ENCODE measurements around the gene NOP16.

The NOP16 gene

DNA sequence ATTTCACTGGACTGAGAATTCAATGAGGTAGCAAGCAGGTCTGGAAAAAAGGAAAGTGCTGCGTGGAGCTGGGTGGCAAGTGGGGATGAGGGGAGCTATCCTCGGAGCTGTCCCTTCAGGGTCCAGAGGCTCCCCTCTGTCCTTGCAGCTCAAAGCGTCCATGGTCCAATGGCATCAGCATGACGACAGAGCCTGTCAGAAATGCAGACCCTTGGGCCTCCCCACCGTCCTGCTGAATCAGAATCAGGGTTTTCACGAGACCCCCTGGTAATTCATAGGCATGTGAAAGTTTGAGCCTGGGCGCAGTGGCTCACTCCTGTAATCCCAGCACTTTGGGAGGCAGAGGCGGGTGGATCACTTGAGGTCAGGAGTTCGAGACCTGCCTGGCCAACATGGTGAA is 5.7 kb upstream of the NOP16 start:
- Histone ChIP-seq H3K27me3 (ENCODE audit: insufficient read depth, low read length, poor library complexity) (no peaks in the 10 kb centered on the region), H2AK5ac (ENCODE audit: low read length) (no peak overlapping the region), H3K56ac (ENCODE audit: low read length) (no peak overlapping the region), H3K4ac (ENCODE audit: low read depth, low read length) (no peak overlapping the region), H3K4me3 (ENCODE audit: low read length) (no peak overlapping the region), H3K18ac (ENCODE audit: low read length) (no peak overlapping the region), H3K79me2 (ENCODE audit: control insufficient read depth, insufficient read depth, low read length) (no peaks in the 10 kb centered on the region), H4K8ac (ENCODE audit: low read depth, low read length) (no peak overlapping the region), H3K79me1 (ENCODE audit: low read length) (no peaks in the 10 kb centered on the region), H3K23ac (ENCODE audit: low read length) (no peak overlapping the region), H2BK120ac (ENCODE audit: low read depth, low read length) (no peak overlapping the region), H3K9ac (ENCODE audit: low read length) (no peak overlapping the region), H3K36me3 (ENCODE audit: control insufficient read depth, insufficient read depth, low read length) (no peaks in the 10 kb centered on the region), H2BK5ac (ENCODE audit: low read length) (no peak overlapping the region), H4K5ac (ENCODE audit: low read length) (no peak overlapping the region), H3K27ac (ENCODE audit: low read depth, low read length) (no peak overlapping the region), H3K4me2 (ENCODE audit: low read length) (no peak overlapping the region), H3K4me1 (ENCODE audit: control insufficient read depth, low read depth, low read length) (no peaks in the 10 kb centered on the region), H2BK15ac (replicated peaks; ENCODE audit: low read depth) (no peak overlapping the region)
- no CpG with 5 or more reads among the region's 9 CpGs for WGBS (ENCODE audit: extremely low coverage, insufficient coverage, low lambda C conversion rate)
- DNase-seq = no peak

DNA sequence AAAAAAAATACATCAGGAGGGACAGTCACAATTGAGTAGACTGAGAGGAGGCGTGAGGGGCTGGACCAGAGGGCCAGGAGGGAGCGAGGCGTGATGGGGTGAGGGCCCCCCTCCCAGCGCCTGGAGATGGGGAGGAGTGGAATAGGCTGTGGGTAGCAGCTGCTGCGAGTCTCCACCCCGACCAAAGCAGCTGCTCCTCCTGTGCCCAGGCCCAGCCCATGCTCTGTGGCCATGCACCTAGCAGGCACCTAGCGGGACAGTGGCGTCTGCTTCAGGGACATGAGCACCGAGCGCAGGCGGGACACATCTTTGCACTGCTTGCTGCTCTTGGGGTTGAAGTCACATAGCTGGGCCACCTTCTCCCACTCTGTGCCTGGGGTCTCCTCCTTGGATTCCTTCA is 4.1 kb upstream of the NOP16 start:
- no peak overlapping the region for H3K9ac ChIP-seq (ENCODE audit: low read length)
- H3K36me3 ChIP-seq (ENCODE audit: control insufficient read depth, insufficient read depth, low read length) = no peaks in the 10 kb centered on the region
- no peak overlapping the region for H3K56ac ChIP-seq (ENCODE audit: low read length)
- H3K23ac ChIP-seq (ENCODE audit: low read length) = no peak overlapping the region
- H2BK120ac ChIP-seq (ENCODE audit: low read depth, low read length) = no peak overlapping the region
- H3K4me3 ChIP-seq (ENCODE audit: low read length) = no peak overlapping the region
- no peak overlapping the region for H3K18ac ChIP-seq (ENCODE audit: low read length)
- H3K4me2 ChIP-seq (ENCODE audit: low read length) = no peak overlapping the region
- no peak overlapping the region for H4K5ac ChIP-seq (ENCODE audit: low read length)
- peaks cover 5% of the 10 kb centered on the region for H3K79me1 ChIP-seq (ENCODE audit: low read length)
- no peaks in the 10 kb centered on the region for H3K27me3 ChIP-seq (ENCODE audit: insufficient read depth, low read length, poor library complexity)
- no peak overlapping the region for H2AK5ac ChIP-seq (ENCODE audit: low read length)
- WGBS (ENCODE audit: extremely low coverage, insufficient coverage, low lambda C conversion rate) = no CpG with 5 or more reads among the region's 11 CpGs
- H2BK5ac ChIP-seq (ENCODE audit: low read length) = no peak overlapping the region
- H3K4me1 ChIP-seq (ENCODE audit: control insufficient read depth, low read depth, low read length) = no peaks in the 10 kb centered on the region
- no peak for DNase-seq
- H4K8ac ChIP-seq (ENCODE audit: low read depth, low read length) = no peak overlapping the region
- H2BK15ac ChIP-seq (replicated peaks; ENCODE audit: low read depth) = no peak overlapping the region
- H3K79me2 ChIP-seq (ENCODE audit: control insufficient read depth, insufficient read depth, low read length) = peaks cover 8% of the 10 kb centered on the region
- no peak overlapping the region for H3K4ac ChIP-seq (ENCODE audit: low read depth, low read length)
- no peak overlapping the region for H3K27ac ChIP-seq (ENCODE audit: low read depth, low read length)

DNA sequence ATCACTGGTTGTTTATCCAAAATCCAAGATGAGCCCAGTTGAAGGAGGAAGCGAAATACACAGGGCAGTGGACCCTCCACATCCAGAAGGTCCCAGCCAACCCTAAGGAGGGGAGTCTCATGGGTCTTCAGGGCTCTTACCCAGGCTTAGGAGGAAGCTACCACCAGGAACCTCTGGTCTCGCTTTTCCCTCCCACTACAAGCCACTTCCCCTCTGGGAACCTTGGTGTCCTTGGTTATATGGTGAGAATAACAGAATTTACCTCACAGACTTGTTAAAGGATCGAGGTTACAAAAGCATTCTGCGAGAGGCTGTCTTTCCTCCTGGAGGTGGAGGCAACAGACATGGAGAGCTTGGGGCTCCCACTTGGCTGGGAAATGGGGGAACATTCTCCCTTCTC is 3.6 kb upstream of the NOP16 start:
- no peak for DNase-seq
- Histone ChIP-seq H3K4me3 (ENCODE audit: low read length) (no peak overlapping the region), H3K4ac (ENCODE audit: low read depth, low read length) (no peak overlapping the region), H4K8ac (ENCODE audit: low read depth, low read length) (no peak overlapping the region), H3K56ac (ENCODE audit: low read length) (no peak overlapping the region), H4K5ac (ENCODE audit: low read length) (no peak overlapping the region), H3K79me2 (ENCODE audit: control insufficient read depth, insufficient read depth, low read length) (peaks cover 13% of the 10 kb centered on the region), H3K23ac (ENCODE audit: low read length) (no peak overlapping the region), H3K4me2 (ENCODE audit: low read length) (no peak overlapping the region), H3K9ac (ENCODE audit: low read length) (no peak overlapping the region), H3K27me3 (ENCODE audit: insufficient read depth, low read length, poor library complexity) (no peaks in the 10 kb centered on the region), H3K79me1 (ENCODE audit: low read length) (peaks cover 5% of the 10 kb centered on the region), H3K36me3 (ENCODE audit: control insufficient read depth, insufficient read depth, low read length) (no peaks in the 10 kb centered on the region), H3K18ac (ENCODE audit: low read length) (no peak overlapping the region), H3K27ac (ENCODE audit: low read depth, low read length) (no peak overlapping the region), H3K4me1 (ENCODE audit: control insufficient read depth, low read depth, low read length) (peaks cover 2% of the 10 kb centered on the region), H2BK5ac (ENCODE audit: low read length) (no peak overlapping the region), H2AK5ac (ENCODE audit: low read length) (no peak overlapping the region), H2BK120ac (ENCODE audit: low read depth, low read length) (no peak overlapping the region), H2BK15ac (replicated peaks; ENCODE audit: low read depth) (no peak overlapping the region)
- WGBS (ENCODE audit: extremely low coverage, insufficient coverage, low lambda C conversion rate) = no CpG with 5 or more reads among the region's 4 CpGs

DNA sequence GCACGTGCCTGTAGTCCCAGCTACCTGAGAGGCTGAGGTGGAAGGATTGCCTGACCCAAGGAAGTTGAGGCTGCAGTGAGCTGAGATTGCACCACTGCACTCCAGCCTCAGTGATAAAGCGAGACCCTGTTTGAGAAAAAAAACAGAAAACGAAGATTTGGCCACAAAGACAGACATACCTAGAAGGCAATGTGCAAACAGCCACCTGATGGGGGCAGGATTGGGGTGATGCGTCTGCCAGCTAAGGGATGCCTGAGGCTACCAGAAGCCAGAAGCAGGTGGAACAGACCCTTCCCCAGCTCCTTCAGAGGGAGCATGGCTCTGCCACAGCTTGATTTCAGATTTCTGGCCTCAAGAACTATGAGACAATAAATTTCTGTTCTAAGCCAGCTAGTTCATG is 3.1 kb upstream of the NOP16 start:
- no peak overlapping the region for H2BK120ac ChIP-seq (ENCODE audit: low read depth, low read length)
- H3K18ac ChIP-seq (ENCODE audit: low read length) = no peak overlapping the region
- H4K5ac ChIP-seq (ENCODE audit: low read length) = no peak overlapping the region
- H3K79me1 ChIP-seq (ENCODE audit: low read length) = peaks cover 8% of the 10 kb centered on the region
- H3K36me3 ChIP-seq (ENCODE audit: control insufficient read depth, insufficient read depth, low read length) = peaks cover 2% of the 10 kb centered on the region
- no peak overlapping the region for H3K23ac ChIP-seq (ENCODE audit: low read length)
- no peak overlapping the region for H3K4me2 ChIP-seq (ENCODE audit: low read length)
- no peak overlapping the region for H2BK5ac ChIP-seq (ENCODE audit: low read length)
- H3K9ac ChIP-seq (ENCODE audit: low read length) = no peak overlapping the region
- no peak overlapping the region for H2AK5ac ChIP-seq (ENCODE audit: low read length)
- H3K4me1 ChIP-seq (ENCODE audit: control insufficient read depth, low read depth, low read length) = peaks cover 2% of the 10 kb centered on the region
- H3K4ac ChIP-seq (ENCODE audit: low read depth, low read length) = no peak overlapping the region
- H4K8ac ChIP-seq (ENCODE audit: low read depth, low read length) = no peak overlapping the region
- H3K4me3 ChIP-seq (ENCODE audit: low read length) = no peak overlapping the region
- no peak overlapping the region for H3K27ac ChIP-seq (ENCODE audit: low read depth, low read length)
- no peak overlapping the region for H3K56ac ChIP-seq (ENCODE audit: low read length)
- WGBS (ENCODE audit: extremely low coverage, insufficient coverage, low lambda C conversion rate) = no CpG with 5 or more reads among the region's 4 CpGs
- peak; percentile 22 for DNase-seq
- H2BK15ac ChIP-seq (replicated peaks; ENCODE audit: low read depth) = no peak overlapping the region
- H3K27me3 ChIP-seq (ENCODE audit: insufficient read depth, low read length, poor library complexity) = no peaks in the 10 kb centered on the region
- peaks cover 18% of the 10 kb centered on the region for H3K79me2 ChIP-seq (ENCODE audit: control insufficient read depth, insufficient read depth, low read length)

DNA sequence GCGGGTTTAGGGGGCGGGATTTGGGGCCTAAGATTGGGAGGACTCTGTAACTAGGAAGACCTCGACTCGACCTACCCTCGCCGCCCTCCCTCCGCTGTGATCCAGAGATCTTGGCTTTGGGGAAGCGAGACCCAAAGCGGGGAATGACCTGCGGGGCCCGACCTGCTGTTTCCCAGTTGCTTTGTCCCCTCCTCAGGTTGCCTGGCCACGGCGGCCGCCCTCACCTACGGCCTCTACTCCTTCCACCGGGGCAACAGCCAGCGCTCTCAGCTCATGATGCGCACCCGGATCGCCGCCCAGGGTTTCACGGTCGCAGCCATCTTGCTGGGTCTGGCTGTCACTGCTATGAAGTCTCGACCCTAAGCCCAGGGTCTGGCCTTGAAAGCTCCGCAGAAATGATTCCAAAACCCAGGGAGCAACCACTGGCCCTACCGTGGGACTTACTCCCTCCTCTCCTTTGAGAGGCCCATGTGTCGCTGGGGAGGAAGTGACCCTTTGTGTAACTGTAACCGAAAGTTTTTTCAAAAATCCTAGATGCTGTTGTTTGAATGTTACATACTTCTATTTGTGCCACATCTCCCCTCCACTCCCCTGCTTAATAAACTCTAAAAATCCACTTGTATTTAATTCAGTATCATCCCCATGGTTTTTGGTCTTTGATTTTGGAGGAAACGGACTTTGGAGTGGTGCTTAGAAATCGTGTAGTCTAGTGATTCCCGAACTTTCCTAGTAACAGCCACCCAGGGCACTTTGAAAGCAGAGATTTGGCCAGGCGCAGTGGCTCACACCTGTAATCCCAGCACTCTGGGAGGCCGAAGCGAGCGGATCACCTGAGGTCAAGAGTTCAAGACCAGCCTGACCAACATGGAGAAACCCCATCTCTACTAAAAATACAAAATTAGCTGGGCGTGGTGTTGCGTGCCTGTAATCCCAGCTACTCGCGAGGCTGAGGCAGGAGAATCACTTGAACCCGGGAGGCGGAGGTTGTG is 1.0 kb upstream of the NOP16 start:
- H4K5ac ChIP-seq (ENCODE audit: low read length) = no peak overlapping the region
- no peak overlapping the region for H4K8ac ChIP-seq (ENCODE audit: low read depth, low read length)
- H3K4me3 ChIP-seq (ENCODE audit: low read length) = peak overlapping the region; percentile 70
- H3K18ac ChIP-seq (ENCODE audit: low read length) = no peak overlapping the region
- no peak overlapping the region for H2BK5ac ChIP-seq (ENCODE audit: low read length)
- peaks cover 2% of the 10 kb centered on the region for H3K36me3 ChIP-seq (ENCODE audit: control insufficient read depth, insufficient read depth, low read length)
- H2AK5ac ChIP-seq (ENCODE audit: low read length) = no peak overlapping the region
- DNase-seq = no peak
- no peaks in the 10 kb centered on the region for H3K27me3 ChIP-seq (ENCODE audit: insufficient read depth, low read length, poor library complexity)
- H3K79me1 ChIP-seq (ENCODE audit: low read length) = peaks cover 13% of the 10 kb centered on the region
- peak overlapping the region; percentile 6 for H3K4ac ChIP-seq (ENCODE audit: low read depth, low read length)
- no peak overlapping the region for H2BK120ac ChIP-seq (ENCODE audit: low read depth, low read length)
- H3K23ac ChIP-seq (ENCODE audit: low read length) = no peak overlapping the region
- peaks cover 20% of the 10 kb centered on the region for H3K79me2 ChIP-seq (ENCODE audit: control insufficient read depth, insufficient read depth, low read length)
- no peak overlapping the region for H2BK15ac ChIP-seq (replicated peaks; ENCODE audit: low read depth)
- peak overlapping the region; percentile 92 for H3K56ac ChIP-seq (ENCODE audit: low read length)
- peaks cover 2% of the 10 kb centered on the region for H3K4me1 ChIP-seq (ENCODE audit: control insufficient read depth, low read depth, low read length)
- H3K27ac ChIP-seq (ENCODE audit: low read depth, low read length) = peak overlapping the region; percentile 46
- WGBS (ENCODE audit: extremely low coverage, insufficient coverage, low lambda C conversion rate) = no CpG with 5 or more reads among the region's 41 CpGs
- peak overlapping the region; percentile 86 for H3K9ac ChIP-seq (ENCODE audit: low read length)
- H3K4me2 ChIP-seq (ENCODE audit: low read length) = peak overlapping the region; percentile 38

Data from mesendoderm (in vitro differentiated cells).